Measurements from ENCODE around the gene CHGA.

CHGA gene

GRCh38 chr14:92884410-92884809, 38.5 kb upstream of the CHGA start:
- TF ChIP-seq, protein P1, sequence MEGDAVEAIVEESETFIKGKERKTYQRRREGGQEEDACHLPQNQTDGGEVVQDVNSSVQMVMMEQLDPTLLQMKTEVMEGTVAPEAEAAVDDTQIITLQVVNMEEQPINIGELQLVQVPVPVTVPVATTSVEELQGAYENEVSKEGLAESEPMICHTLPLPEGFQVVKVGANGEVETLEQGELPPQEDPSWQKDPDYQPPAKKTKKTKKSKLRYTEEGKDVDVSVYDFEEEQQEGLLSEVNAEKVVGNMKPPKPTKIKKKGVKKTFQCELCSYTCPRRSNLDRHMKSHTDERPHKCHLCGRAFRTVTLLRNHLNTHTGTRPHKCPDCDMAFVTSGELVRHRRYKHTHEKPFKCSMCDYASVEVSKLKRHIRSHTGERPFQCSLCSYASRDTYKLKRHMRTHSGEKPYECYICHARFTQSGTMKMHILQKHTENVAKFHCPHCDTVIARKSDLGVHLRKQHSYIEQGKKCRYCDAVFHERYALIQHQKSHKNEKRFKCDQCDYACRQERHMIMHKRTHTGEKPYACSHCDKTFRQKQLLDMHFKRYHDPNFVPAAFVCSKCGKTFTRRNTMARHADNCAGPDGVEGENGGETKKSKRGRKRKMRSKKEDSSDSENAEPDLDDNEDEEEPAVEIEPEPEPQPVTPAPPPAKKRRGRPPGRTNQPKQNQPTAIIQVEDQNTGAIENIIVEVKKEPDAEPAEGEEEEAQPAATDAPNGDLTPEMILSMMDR (IDR thresholded peaks at IDR 0.05; ENCODE audit: low read length, missing control alignments) = no peak
- DNase-seq (ENCODE audit: low read depth) = no peak
- H3K4me3 ChIP-seq (replicated peaks; ENCODE audit: low read depth, low read length) = no peak overlapping the region

DNA sequence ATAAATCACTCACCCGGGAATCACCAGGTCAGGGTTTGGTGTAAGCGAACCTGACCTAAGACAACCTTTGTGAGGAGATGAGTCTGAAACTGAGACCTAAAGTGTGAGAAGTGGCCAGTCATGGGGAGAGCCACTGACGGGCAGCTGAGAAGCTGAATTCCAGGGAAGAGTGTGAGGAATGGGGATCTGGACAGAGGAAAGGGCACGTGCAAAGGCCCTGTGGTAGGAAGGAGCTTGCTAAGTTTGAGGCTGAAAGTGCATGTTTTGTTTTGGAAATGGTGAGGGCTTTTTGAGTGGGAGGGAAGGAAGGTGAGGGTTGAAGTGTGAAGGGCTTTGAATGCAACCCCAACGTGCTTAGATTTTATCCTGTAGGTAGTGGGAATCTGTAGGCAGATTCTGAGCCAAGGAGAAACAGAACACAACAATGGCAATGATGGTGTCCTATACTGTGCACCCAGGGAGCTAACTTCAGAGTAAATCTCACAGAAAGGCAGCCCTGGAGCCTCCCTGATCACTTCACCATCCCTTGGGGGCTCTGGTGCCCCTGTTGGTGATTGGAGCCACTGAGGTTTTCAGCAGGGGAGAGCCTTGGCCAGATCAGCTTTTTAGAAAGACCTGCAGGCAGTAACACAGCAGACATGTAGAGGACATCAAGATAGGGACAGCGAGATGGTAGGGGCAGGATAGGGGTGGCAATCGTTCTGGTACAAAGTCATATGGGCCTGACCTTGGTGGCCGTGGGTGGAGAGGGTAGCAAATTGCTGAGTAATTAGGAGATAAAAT, 37.5 kb upstream of the CHGA start:
- no peak overlapping the region for H3K4me3 ChIP-seq (replicated peaks; ENCODE audit: low read depth, low read length)
- TF ChIP-seq, protein P1 (IDR thresholded peaks at IDR 0.05; ENCODE audit: low read length, missing control alignments) = no peak
- no peak for DNase-seq (ENCODE audit: low read depth)

GRCh38 chr14:92886337-92886736, 36.6 kb upstream of the CHGA start:
- no peak for DNase-seq (ENCODE audit: low read depth)
- TF ChIP-seq, protein P1 (IDR thresholded peaks at IDR 0.05; ENCODE audit: low read length, missing control alignments) = no peak
- no peak overlapping the region for H3K4me3 ChIP-seq (replicated peaks; ENCODE audit: low read depth, low read length)

GRCh38 chr14:92887157-92887556, 35.8 kb upstream of the CHGA start:
- no peak overlapping the region for H3K4me3 ChIP-seq (replicated peaks; ENCODE audit: low read depth, low read length)
- TF ChIP-seq, protein P1 (IDR thresholded peaks at IDR 0.05; ENCODE audit: low read length, missing control alignments) = no peak
- DNase-seq (ENCODE audit: low read depth) = no peak

GRCh38 chr14:92888896-92889295, 34.1 kb upstream of the CHGA start:
- TF ChIP-seq, protein P1 (IDR thresholded peaks at IDR 0.05; ENCODE audit: low read length, missing control alignments) = no peak
- H3K4me3 ChIP-seq (replicated peaks; ENCODE audit: low read depth, low read length) = no peak overlapping the region
- DNase-seq (ENCODE audit: low read depth) = no peak

- TF ChIP-seq, protein P1 (IDR thresholded peaks at IDR 0.05; ENCODE audit: low read length, missing control alignments) = no peak
- no peak for DNase-seq (ENCODE audit: low read depth)
Measured at GRCh38 chr14:92890830-92891588, 31.9 kb upstream of the CHGA start.

More at GRCh38 chr14:92890830-92891588, 31.9 kb upstream of the CHGA start:
- H3K4me3 ChIP-seq (replicated peaks; ENCODE audit: low read depth, low read length) = no peak overlapping the region

Data from fibroblast of pulmonary artery (primary cell).